LNCAP (cell line): Measurements from ENCODE around the gene ABCD4.

Experiments used
- TF ChIP-seq, protein P1 (sequence below): fragments of 450-650 bp; IDR thresholded peaks from 2 replicates; pipeline ENCODE4 v1.5.1; 2017; ENCODE audit warnings: mild to moderate bottlenecking

Gene ABCD4

DNA sequence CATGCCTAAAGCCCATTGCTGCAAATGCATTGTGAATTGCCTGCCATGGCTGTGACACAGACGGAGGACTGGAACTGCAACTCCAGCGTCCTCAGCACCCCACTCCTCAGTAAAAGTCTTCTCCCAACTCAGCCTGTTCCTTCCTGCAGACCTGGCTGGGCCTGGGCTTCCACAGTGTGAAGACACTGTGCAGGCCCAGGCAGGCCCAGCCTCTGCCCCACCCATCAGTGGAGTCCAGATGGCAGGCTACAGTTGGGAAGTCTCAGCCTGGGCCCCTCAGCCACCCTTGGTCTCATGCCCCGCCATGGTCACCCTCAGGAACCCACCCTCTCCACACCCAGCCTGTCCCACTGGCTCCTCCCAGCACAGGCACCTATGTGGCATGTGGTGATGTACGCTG is 41.4 kb downstream of the ABCD4 start:
- TF ChIP-seq, protein P1, sequence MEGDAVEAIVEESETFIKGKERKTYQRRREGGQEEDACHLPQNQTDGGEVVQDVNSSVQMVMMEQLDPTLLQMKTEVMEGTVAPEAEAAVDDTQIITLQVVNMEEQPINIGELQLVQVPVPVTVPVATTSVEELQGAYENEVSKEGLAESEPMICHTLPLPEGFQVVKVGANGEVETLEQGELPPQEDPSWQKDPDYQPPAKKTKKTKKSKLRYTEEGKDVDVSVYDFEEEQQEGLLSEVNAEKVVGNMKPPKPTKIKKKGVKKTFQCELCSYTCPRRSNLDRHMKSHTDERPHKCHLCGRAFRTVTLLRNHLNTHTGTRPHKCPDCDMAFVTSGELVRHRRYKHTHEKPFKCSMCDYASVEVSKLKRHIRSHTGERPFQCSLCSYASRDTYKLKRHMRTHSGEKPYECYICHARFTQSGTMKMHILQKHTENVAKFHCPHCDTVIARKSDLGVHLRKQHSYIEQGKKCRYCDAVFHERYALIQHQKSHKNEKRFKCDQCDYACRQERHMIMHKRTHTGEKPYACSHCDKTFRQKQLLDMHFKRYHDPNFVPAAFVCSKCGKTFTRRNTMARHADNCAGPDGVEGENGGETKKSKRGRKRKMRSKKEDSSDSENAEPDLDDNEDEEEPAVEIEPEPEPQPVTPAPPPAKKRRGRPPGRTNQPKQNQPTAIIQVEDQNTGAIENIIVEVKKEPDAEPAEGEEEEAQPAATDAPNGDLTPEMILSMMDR: no peak

GRCh38 chr14:74260525-74261233 is 42.1 kb downstream of the ABCD4 start:
- TF ChIP-seq, protein P1: no peak

DNA sequence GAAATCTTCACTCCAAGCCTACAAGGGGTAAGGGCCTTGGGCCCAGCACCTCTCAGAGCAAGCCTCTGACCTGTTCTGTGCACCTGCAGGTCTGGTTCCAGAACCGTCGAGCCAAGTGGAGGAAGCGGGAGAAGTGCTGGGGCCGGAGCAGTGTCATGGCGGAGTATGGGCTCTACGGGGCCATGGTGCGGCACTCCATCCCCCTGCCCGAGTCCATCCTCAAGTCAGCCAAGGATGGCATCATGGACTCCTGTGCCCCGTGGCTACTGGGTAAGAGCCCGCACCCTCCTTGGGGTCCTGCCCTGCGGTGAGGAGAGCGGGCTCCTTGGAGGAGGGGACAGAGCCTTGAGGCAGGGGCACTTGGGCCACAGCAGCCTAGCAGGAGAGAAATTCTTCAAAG is 43.2 kb downstream of the ABCD4 start:
- TF ChIP-seq, protein P1: no peak

GRCh38 chr14:74258764-74259035 is 44.0 kb downstream of the ABCD4 start:
- TF ChIP-seq, protein P1: no peak

DNA sequence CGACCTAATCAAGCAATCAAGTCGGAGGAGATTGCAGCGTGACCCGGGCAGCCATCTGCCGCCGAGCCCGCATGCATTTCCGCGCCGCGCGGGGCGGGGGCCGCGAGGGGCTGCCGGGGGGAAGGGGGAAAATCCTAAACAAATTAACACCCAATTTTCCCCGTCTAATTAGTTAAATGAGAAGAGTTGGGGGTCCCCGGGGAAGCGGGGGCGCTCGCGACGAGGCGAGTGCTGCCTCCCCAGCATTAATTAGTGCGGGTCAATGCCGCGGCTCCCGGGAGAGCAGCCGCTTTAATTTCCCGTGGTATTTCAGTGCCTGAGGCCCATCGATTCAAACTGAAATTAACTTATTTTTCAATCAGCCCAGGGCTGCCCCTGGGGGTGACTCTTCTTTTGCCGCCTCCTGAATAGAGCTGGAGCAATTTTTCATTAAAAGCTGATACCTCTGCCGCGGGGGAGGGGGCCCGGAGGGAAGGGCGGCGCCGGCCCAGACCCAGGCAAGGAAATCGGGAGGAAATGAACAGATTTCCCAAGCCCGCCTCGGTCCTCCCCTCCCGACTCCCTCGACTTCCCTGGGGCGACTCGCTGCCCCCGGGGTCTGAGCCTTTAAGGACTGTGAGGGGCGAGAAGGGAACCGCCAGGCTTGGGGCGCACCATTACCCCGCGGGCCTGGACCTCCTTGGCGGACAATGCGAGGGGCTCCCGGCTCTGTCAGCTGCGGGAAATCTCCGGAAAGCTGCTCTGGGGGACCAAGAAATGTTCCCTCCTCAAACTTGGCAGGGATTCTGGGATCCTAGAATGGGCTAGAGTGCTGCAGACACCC is 44.6 kb downstream of the ABCD4 start:
- TF ChIP-seq, protein P1: no peak

DNA sequence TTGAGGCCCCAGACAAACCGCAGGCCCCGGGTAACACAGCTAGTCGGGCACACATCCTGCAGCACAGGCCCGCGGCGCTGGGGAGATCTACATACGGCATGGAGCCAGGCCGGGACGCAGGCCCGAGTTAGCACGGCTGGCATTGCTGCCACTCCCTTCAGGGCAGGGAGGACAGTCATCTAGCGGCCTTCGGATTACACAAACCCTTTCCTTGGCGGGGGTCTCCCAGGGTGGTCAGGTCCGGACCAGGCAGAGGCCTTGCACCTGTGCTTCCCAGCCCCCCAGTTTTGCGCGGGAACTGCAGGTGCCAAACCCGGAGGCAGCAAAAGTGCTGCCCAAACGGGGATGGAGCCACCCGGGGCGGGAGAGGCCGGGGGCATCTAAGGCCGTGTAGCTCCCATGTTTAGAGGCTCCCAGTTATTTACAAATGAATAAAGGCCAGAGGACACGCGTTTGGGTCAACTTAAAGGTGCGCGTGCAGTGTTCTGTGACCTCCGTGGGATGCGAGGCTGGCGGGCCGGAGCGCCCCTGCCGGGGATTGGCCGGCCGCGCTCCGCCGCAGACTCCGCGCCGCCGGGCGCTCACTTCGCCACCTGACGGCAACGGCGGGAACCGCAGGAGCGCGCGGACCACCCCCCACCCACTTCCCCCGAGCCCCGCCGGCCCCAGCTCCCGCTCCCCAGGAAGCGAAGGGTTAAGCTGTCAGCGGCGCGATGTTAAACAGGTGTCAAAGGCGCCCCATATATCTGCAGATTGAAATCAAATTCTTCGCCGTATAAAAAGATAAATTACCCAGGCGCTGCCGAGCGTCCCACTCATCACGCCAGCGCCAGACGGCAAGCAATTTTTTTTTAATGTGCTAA is 45.4 kb downstream of the ABCD4 start:
- TF ChIP-seq, protein P1: peak; percentile 92

DNA sequence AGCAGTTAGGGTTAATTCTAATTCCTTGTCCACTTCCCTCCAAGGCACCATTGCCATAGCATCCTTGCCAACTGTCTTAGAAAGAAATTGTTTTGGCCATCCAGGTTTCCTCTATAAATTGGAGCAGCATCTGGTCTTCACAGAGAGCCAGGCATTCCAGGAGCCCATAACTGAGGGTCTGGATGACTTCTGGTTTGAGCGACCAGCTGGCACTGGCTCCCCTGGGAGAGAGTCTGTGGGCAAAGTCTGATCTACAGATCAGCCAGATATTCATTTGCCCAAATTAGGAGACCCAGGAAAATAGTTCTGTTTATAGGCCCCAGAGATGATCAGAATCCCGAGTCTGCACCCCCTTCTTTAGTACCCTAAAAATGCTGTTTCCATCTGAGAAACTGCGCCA is 47.5 kb downstream of the ABCD4 start:
- TF ChIP-seq, protein P1: no peak
